ENCODE data around the gene CDH23.

- TF ChIP-seq POLR2A (IDR thresholded peaks at IDR 0.05) (no peak), POLR2AphosphoS5 (IDR thresholded peaks at IDR 0.05) (no peak)
- TF ChIP-seq, protein P1, sequence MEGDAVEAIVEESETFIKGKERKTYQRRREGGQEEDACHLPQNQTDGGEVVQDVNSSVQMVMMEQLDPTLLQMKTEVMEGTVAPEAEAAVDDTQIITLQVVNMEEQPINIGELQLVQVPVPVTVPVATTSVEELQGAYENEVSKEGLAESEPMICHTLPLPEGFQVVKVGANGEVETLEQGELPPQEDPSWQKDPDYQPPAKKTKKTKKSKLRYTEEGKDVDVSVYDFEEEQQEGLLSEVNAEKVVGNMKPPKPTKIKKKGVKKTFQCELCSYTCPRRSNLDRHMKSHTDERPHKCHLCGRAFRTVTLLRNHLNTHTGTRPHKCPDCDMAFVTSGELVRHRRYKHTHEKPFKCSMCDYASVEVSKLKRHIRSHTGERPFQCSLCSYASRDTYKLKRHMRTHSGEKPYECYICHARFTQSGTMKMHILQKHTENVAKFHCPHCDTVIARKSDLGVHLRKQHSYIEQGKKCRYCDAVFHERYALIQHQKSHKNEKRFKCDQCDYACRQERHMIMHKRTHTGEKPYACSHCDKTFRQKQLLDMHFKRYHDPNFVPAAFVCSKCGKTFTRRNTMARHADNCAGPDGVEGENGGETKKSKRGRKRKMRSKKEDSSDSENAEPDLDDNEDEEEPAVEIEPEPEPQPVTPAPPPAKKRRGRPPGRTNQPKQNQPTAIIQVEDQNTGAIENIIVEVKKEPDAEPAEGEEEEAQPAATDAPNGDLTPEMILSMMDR (IDR thresholded peaks at IDR 0.05), result no peak
Observed at GRCh38 chr10:71564194-71564820, 167.6 kb downstream of the CDH23 start.
